Measurements from ENCODE around the gene XRCC3.

GRCh38 chr14:103695296-103696069 is 19.8 kb downstream of the XRCC3 start:
- TF ChIP-seq ZBTB7A (tag by site-specific recombination; IDR thresholded peaks at IDR 0.05; ENCODE audit: low read depth): no peak
- no peak for TF ChIP-seq ZNF610 (tag by site-specific recombination; IDR thresholded peaks at IDR 0.05; ENCODE audit: borderline replicate concordance)
- no peak for TF ChIP-seq ZNF221 (tag by site-specific recombination; IDR thresholded peaks at IDR 0.05; ENCODE audit: borderline replicate concordance)
- no peak for TF ChIP-seq ZFP3 (tag by site-specific recombination; IDR thresholded peaks at IDR 0.05; ENCODE audit: low read depth)
- TF ChIP-seq, protein P1, sequence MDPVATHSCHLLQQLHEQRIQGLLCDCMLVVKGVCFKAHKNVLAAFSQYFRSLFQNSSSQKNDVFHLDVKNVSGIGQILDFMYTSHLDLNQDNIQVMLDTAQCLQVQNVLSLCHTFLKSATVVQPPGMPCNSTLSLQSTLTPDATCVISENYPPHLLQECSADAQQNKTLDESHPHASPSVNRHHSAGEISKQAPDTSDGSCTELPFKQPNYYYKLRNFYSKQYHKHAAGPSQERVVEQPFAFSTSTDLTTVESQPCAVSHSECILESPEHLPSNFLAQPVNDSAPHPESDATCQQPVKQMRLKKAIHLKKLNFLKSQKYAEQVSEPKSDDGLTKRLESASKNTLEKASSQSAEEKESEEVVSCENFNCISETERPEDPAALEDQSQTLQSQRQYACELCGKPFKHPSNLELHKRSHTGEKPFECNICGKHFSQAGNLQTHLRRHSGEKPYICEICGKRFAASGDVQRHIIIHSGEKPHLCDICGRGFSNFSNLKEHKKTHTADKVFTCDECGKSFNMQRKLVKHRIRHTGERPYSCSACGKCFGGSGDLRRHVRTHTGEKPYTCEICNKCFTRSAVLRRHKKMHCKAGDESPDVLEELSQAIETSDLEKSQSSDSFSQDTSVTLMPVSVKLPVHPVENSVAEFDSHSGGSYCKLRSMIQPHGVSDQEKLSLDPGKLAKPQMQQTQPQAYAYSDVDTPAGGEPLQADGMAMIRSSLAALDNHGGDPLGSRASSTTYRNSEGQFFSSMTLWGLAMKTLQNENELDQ (tag by site-specific recombination; IDR thresholded peaks at IDR 0.05; ENCODE audit: low read depth): no peak
- TF ChIP-seq, protein P2, sequence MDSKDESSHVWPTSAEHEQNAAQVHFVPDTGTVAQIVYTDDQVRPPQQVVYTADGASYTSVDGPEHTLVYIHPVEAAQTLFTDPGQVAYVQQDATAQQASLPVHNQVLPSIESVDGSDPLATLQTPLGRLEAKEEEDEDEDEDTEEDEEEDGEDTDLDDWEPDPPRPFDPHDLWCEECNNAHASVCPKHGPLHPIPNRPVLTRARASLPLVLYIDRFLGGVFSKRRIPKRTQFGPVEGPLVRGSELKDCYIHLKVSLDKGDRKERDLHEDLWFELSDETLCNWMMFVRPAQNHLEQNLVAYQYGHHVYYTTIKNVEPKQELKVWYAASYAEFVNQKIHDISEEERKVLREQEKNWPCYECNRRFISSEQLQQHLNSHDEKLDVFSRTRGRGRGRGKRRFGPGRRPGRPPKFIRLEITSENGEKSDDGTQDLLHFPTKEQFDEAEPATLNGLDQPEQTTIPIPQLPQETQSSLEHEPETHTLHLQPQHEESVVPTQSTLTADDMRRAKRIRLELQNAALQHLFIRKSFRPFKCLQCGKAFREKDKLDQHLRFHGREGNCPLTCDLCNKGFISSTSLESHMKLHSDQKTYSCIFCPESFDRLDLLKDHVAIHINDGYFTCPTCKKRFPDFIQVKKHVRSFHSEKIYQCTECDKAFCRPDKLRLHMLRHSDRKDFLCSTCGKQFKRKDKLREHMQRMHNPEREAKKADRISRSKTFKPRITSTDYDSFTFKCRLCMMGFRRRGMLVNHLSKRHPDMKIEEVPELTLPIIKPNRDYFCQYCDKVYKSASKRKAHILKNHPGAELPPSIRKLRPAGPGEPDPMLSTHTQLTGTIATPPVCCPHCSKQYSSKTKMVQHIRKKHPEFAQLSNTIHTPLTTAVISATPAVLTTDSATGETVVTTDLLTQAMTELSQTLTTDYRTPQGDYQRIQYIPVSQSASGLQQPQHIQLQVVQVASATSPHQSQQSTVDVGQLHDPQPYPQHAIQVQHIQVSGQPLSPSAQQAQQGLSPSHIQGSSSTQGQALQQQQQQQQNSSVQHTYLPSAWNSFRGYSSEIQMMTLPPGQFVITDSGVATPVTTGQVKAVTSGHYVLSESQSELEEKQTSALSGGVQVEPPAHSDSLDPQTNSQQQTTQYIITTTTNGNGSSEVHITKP (tag by site-specific recombination; IDR thresholded peaks at IDR 0.05): no peak
- no peak for TF ChIP-seq BCL11A (tag by site-specific recombination; IDR thresholded peaks at IDR 0.05; ENCODE audit: low read depth)
- TF ChIP-seq TCF7L2 (IDR thresholded peaks at IDR 0.05; ENCODE audit: borderline replicate concordance, low read depth, low read length): no peak
- TF ChIP-seq, protein P3, sequence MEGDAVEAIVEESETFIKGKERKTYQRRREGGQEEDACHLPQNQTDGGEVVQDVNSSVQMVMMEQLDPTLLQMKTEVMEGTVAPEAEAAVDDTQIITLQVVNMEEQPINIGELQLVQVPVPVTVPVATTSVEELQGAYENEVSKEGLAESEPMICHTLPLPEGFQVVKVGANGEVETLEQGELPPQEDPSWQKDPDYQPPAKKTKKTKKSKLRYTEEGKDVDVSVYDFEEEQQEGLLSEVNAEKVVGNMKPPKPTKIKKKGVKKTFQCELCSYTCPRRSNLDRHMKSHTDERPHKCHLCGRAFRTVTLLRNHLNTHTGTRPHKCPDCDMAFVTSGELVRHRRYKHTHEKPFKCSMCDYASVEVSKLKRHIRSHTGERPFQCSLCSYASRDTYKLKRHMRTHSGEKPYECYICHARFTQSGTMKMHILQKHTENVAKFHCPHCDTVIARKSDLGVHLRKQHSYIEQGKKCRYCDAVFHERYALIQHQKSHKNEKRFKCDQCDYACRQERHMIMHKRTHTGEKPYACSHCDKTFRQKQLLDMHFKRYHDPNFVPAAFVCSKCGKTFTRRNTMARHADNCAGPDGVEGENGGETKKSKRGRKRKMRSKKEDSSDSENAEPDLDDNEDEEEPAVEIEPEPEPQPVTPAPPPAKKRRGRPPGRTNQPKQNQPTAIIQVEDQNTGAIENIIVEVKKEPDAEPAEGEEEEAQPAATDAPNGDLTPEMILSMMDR (tag by site-specific recombination; IDR thresholded peaks at IDR 0.05): no peak
- TF ChIP-seq ZNF248 (tag by site-specific recombination; IDR thresholded peaks at IDR 0.05): no peak

Measured in HEK293 (cell line).